HUDEP-2 (cell line): Measurements from ENCODE around the gene PCBD1.

Experiments used
- DNase-seq, 76 experiments: peaks; one replicate each; lab custom pipeline; 2025; ENCODE audit not compliant: unreplicated experiment in 76 of 76; lab: John Stamatoyannopoulos, UW

The PCBD1 gene

DNA sequence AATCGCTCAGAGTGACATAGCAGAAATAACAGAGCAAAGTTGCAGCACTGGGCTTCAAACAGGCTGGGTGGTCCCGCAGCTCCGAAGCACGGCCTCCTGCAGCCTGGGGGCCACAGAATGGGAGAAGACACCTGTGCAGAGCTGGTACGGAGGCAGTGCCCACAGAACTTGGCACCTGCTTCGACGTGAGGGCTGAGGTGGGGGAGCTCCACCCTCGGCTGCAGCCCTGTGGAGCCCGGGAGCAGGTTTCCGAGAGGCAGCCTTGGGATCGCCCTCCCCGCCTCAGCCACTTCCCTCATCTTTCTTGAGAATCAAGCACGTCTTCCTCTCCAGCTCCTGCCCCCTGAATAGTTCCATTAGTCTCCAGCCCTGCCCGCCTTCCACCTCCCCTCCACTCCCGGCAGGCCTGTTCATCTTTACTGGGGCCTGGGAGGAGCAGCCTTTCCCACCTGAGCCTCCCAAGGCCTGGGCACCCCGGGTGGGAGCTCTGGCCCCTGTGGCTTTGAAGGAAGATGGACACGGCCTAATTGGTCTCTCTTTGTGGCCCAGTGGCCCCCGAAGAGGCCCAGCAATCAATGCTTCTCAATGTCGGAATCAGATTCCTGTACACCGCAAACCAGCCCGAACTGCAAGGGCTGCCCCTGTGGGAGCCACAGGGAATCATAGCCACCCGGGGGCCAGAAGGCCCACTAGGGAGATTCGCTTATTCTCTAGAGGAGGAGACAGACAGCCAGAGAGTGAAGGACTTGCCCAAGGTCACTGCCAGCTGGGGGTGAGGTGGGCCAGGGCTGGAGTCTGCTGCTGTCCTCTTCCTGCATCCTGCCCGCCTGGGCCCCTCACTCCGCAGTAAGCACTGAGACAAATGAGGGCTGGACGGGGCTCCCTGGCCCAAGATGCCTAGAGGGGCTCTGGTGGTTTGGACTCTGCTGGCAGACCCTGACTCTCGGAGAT, 17.0 kb upstream of the PCBD1 start:
- DNase-seq = no peak

DNA sequence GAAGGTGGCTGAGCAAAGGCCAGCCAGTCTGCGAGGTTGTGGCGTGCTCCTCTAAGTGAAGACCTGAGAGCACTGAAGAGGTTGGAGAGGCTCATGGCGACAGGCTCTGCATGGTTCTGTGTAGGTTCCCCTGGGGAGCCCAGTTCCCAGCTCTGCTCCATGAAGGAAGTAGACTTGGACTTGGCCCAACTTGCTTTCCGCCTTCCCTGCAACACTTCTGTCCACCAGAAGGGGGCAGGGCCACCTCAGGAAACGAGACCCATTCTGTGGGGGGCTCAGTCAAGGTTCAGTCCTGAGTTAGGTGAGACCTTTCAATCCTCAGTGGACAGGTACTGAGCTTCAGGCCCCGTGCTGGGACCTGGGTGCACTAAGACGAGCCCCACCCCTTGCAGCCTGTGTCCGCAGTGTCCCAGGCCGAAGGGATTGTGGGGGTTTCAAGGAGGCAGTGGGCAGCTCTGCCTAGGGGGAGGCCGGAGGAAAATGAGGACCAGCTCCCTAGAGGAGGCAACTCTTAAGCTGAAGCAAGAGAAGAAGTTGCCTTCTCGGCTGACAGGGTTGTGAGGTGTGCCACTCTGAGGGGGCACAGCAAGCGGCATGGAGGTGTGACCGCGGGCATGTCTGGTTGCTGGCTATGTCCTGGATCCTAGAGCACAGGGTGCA, 15.0 kb upstream of the PCBD1 start:
- peak in 16 of 76 experiments; percentile 4 to 32 (median 7) for DNase-seq

DNA sequence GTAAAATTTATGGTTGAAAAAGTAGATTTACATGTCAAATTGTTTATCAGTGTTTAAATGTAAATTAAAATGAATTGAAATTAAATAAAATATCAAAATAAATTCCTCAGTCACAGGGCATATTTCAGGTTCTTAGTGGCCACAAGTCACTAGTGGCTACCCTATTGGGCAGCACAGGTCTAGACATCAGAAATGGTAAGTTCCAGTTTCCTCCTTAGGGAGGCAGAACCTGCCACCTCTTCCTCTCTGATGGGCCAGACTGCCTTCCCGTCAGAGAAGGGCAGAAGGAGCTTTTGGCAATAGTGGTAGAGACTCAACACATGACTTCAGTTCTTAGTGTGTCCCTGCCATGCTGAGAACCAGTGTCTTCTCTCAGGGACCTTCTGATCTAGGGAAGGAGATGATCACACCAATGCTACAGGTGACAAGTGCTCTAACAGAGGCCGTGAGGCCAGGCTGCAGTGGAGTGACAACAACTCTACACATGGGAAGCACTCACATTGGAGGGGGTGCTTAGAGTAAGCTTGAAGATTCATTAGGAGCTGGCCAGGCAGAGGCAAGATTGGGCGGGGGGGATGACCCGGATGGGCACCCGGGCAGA, 14.4 kb upstream of the PCBD1 start:
- no peak for DNase-seq

DNA sequence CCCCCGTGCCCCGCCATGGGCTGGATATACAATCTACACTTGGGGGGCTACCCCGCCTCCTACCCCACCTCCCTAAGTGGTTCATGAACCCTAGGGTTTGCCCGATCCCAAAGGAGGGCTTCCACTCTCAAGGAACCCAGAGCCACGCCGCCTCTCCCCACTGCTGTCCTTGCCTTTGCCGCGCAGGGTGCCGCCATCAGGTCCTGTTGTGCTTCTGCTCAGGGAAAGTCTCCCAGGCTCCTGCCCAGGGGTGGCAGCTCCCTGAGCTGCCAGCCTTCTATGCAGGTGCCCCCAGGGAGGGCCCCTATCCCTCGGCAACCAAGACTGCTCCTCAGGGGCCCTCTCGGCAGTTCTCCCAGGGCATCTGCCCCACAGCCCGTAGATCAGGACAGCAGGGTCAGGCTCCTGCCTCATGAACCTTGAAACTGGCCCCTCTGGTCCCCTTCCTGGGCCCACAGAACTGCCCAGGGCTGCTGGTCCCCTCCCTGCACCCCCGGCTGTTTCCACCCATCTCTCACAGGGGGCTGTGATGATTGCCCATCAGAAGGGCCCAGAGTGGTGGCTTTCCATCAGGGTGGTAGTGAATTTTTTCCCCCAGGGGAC, 13.0 kb upstream of the PCBD1 start:
- DNase-seq = no peak

- no peak for DNase-seq
Measured at GRCh38 chr10:70899096-70899495, 10.7 kb upstream of the PCBD1 start.

- no peak for DNase-seq
Measured at GRCh38 chr10:70898687-70899086, 10.3 kb upstream of the PCBD1 start.

DNA sequence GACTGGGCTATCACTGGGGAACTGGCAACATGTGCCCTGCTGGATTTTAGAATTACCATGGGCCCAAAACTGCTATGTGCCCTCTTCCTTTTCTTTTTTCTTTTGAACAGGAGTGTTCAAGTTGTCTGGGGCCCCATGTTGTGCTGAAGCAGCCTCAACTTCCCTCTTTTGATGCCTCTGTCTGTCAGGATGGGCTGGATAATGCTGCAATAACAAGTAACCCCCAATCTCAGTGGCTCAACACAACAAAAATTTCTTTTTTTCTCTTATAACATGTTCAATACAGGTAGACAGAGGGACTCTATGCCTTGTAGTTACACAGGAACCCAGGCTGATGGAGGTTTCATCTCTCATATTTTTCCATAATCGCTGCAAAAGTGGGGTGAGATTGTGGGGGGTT, 8.2 kb upstream of the PCBD1 start:
- DNase-seq = no peak

DNA sequence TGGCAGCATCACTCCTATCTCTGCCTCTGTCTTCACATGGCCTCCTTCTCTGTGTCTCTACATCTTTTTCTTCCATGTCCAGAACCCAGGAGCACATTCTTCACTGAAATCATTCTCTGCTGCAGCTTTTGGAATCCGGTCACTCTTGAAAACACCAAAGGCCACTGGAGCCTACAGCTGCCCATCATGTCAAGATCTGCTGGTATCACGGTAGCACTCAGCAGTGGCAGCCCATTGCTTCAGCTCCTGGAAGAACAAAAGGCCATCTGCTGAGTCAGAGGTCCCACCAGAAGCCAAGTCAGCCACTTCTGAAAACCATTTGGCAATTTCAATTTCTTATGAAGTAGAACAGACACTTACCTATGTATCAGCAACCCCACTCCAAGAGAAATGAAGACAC, 6.1 kb upstream of the PCBD1 start:
- DNase-seq = no peak

- DNase-seq = no peak
Measured at GRCh38 chr10:70893227-70894006, 5.1 kb upstream of the PCBD1 start.

GRCh38 chr10:70892631-70893030, 4.3 kb upstream of the PCBD1 start:
- no peak for DNase-seq

DNA sequence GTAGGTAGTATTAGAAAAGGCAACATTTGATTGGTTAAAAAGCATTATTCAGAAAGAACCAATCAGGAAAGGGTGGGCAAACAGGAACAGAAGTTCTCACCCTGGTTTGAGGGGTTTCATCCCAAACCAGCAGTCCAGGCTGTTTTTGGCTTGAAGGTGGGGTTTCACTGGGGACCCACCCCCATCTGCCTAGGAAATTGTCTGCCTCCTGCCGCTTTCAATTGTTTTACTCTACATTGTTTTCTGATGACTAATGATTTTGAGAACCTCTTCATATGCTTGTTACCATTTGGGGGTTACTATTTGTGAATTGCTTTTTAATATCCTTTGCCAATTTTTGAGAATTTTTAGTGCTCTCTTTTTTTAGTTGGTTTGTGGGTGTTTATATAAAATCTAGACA, 3.3 kb upstream of the PCBD1 start:
- no peak for DNase-seq

DNA sequence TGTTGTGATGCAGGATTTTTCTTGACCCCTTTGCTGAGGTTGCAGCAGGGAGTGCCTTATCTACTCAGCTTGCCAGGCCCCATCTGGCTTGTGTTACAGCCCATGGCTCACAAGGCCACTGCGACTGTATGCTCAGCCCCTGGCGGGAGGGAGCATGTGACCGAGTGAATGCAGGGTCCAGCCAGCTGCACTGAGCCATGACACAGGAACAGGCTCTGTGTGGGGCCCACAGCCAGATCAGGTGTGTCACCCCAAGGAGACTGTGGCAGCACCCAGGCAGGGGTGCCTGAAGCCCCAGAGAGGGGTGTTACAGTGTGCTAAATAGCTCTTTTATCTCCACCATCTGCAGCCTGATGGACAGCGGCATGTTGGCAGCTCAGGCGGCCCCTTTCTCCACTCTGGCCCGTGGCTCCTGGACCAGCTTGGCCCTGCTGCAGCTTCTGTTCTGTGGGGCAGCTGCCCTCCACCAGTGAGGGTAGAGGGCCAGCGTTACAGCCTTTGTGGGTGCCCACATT, 2.6 kb upstream of the PCBD1 start:
- DNase-seq = no peak

GRCh38 chr10:70889291-70889690, 926 bp upstream of the PCBD1 start:
- no peak for DNase-seq

DNA sequence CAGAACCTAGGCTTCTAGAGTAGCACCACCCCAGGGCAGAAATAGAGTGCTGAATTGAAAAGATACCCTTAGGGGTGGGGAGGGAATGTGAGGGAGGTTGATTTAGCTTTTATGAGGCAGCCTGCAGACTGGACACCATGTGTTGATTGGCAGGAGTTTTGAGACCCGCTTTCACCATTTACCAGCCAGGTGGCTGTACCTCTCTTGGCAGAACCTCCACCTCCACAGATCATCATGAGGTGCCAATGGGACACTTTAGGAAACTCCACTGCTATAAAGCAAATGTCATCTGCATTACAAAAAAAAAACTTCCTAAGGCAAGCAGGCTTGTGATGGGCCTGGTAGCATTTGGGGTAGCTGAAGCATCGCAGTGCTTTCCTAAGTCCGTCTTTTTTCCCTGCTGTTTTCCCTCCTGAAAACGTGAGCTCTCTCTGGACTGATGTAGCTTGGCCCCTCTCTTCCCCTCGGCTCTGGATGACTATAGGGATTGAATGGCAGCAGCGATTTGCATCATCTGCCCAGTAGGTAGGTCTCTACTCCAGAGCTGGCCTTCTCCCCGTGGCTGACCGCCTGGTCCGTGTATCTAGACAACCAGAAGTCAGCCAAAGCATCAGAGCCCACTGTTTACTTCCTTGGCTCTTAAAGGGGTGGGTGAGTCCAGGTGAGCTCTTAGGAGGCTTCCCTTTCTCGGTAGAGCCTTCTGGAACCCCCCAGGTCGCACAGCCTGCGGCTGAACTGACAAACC, 1.3 kb downstream of the PCBD1 start:
- DNase-seq = no peak

DNA sequence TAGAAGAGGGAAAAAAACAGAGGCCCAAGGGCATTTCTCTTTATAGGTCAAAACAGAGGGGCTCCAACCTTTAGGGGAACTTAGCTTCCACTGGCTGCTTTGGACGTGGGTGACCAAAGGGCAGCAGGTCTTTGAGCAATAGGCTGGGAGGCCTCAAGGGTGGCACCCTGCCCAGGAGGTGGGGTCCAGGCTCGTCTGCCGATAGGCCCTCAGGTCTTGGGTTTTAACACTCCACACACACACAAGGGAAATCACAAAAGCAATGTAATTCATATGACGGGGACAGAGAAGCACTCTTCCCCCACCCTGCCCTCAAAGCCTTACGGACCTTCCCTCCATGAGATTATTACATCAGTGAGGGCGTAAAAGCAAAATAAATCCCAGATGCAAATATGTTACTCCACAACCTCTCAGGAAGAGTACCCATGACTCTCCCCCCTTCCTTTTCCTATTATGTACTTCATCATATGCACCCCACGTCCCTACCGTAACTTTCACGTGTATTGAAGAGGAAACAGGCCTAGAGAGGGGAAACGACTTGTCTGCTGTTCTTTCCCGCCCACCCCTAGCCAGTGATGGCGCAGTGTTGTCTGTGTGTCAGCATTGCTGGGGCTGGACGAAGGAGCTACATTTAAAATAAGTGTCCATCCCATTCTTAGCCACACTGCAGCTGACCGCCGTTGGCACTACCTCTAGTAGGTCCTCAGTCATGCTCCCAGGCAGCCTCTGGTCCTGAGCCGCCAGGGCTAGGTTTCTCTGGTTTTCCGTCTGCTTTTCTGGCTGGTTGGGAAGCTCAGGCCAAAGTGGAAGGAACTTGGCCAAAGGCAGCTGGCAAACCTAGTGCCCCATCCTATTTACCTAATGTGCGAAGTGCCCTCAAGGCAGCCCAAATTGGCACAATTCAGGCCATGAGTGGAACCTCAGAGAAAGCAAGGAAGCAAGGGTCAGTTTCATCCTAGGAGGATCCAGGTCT, 2.1 kb downstream of the PCBD1 start:
- no peak for DNase-seq

GRCh38 chr10:70885481-70885880, 2.9 kb downstream of the PCBD1 start:
- no peak for DNase-seq

GRCh38 chr10:70884741-70885140, 3.6 kb downstream of the PCBD1 start:
- no peak for DNase-seq

GRCh38 chr10:70880077-70880534, 8.3 kb downstream of the PCBD1 start:
- DNase-seq = peak in 67 of 76 experiments; percentile 9 to 78 (median 53)
